HL-60/S4 treated with retinoic acid at 250 ng/mL for 4 days and 3 days (cell line): ENCODE data around the gene NHEJ1.

Experiments used
- in situ Hi-C: fragments of 300-500 bp; cut with MboI; formaldehyde crosslinking; loops from 2 replicates; pipeline ENCODE4 v1.7.0; 2022; ENCODE audit warnings: low sequenced_read_pairs

The NHEJ1 gene

DNA sequence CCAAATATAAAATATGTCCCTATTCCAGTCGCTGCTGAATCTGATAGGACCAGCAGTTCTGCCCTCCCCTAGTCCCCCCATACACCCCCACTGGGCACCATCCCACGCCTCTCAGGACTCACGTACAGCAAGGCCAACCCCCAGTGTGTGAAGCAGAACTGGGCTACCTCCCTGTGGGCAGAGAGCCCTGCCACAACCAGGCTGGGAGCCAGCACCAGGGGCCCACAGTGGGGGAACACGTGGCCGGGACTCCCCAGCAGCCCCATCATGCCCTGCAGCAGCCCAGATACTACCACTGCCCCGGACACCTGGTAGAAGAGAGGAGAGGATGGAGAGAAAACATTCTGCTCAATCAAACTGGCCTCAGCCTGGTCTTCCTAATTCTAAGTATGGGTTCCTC lies 7.9 kb upstream of the NHEJ1 start:
- in situ Hi-C loops: no loop called here

GRCh38 chr2:219167997-219168396 lies 7.4 kb upstream of the NHEJ1 start:
- in situ Hi-C loops: no loop called here

DNA sequence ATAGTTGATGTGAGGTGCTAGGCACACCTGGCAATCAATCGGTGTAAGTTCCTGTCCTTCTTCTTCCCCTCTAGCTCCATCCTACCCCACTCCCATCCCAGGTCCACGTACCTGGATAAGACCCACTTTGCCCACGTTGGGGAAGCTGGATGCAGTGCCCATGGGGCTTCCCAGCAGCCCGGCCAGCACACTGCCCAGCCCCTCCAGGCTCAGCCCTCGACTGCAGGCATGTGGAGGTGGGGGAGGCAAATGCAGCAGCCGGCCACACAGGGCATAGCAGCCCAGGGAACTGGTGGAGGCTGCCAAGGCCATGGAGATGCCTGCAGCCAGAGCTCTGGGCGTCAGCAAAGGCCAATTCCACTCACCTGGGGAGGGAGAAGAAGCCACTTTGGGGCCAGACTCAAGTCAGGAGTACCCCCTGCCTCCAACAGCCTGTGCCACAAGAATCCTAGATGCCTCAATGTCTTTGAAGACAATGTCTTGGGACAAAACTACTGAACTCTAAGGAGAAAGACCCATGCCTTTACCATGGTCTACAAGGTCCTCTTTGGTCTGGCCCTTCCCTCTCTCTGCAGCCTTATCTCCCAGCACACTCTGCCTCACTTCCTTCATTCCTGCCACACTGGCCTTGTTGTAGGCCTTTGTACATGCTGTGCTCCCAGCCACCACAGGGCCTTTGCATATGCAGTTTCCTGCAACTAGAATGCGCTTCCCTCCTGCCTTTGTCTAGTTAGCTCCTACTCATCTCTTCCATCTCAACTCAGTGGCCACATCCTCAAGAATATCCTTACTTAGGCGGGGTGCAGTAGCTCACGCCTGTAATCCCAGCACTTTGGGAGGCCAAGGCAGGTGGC lies 4.7 kb upstream of the NHEJ1 start:
- in situ Hi-C loops: no loop called here

- in situ Hi-C loops: no loop called here
These were observed 2.5 kb upstream of the NHEJ1 start for GRCh38 chr2:219163156-219163555.

GRCh38 chr2:219161097-219161496 lies 482 bp upstream of the NHEJ1 start:
- in situ Hi-C loops: no loop called here

GRCh38 chr2:219159771-219160185 lies 837 bp downstream of the NHEJ1 start:
- in situ Hi-C loops: no loop called here

GRCh38 chr2:219158586-219158985 lies 2.0 kb downstream of the NHEJ1 start:
- in situ Hi-C loops: no loop called here

DNA sequence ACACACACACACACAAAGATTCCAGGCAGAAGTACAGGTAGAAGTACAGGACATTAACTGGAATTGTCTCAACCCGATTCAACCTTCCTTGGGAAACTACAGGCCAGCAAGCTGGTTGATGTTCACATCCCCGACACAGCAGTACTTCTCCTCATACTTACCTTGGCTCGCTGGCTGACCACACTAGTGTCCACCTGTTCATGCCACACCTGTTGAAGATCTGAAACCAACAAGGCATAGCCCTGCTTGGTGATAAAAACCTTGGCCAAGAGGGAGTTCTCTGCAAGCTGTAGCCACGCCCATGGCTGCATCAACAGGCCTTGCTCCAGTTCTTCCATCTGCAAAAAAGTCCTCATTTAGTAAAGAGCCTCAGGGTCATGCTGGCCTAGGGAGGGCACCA lies 2.6 kb downstream of the NHEJ1 start:
- in situ Hi-C loops: no loop called here

- in situ Hi-C loops: no loop called here
These were observed 3.2 kb downstream of the NHEJ1 start for GRCh38 chr2:219157396-219157795.

DNA sequence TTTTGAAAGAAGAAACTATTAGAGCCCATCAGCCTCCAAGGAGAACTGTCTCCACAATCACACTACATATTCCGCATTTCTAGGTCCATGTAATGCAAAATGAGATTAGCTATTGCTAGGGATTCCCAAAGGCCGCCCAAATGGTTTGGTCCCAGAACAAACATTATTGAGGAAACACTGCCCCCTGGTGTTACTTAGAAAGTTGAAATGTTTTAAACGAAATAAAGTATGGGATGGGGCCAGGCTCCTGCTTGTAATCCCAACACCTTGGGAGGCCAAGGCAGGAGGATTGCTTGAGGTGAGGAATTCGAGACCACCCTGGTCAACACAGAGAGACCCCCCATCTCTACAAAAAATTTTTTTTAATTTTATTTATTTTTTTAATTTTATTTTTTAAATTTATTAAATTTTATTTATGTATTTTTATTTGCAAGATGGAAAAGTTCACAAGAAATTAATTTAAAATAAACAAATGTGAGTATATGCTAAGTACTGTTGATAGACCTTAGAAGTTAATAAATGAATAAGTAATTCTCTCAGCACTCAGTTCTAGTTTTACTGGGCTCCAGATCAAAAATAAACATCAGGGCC lies 5.5 kb downstream of the NHEJ1 start:
- in situ Hi-C loops: no loop called here

DNA sequence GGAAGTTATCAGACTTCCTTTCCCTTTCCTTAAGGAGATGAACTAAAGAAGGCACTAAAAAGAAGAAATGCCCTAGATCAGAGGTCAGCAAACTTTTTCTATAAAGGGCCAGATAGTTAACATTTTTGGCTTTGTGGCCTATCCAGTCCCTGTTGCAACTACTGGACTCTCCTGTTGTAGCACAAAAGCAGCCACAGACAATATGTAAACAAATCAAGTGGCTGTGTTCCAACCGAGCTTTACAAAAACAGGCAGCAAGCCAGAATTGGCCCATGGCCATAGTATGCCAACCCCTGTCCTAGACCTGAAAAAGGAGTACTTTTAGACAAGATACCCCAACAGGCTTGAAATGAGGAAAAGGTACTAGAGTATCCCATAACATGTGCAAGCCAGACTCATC lies 10.9 kb downstream of the NHEJ1 start:
- in situ Hi-C loops: no loop called here

DNA sequence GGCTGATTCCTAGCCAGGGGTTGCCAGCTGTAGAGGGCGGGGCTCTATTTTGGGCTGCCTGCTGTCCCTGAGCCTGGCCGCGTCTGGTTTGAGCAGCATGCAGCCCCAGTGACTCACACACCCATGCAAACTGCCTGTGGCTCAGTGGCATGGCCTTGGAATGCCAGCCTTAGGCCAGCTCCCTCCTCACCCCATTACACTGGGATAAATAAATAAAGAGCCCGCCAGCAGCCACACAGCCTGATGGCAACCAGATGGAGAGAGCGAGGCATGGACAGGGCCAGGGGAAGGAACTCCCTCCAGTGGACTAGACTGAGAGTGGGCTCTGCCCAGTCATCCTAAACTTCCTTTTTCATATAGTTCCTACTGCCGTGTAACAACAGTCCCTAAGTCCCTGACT lies 18.3 kb downstream of the NHEJ1 start:
- in situ Hi-C loops: no loop called here

DNA sequence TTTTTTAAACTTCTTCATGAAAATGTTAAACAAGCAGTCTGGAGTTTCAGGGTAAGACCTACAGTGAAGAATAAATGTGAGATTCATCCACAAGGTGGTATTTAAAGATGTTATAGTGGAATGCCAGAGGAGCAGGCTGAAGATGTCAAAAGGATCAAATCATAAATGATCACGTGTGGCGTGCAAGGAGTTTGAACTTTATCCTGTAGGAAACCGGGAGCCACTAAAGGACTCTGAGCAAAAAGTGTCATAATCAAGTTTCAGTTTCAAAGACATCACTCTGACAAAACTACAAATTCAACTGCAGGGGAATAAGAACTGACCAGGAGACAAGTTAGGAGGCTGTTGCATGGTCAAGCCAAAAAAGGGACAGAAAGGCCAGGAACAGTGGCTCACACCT lies 19.9 kb downstream of the NHEJ1 start:
- in situ Hi-C loops: no loop called here

DNA sequence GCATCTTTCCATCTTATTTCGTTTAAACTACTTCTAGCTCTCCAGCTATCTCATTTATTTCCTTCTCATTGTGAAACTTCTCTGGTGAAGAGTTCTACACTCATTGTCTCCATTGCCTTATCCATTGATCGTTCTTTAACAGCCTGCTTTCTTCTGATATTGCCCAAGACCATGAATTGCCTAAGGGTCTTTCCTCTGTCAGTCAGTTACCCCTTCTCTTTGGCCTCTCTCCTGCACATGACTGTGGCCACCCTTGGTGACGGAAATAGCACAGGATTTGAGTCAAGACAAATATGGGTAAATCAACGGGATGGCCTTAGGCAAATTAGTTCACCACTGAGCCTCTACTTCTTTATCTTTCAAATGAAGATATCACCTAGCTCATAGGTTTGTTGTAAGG lies 26.6 kb downstream of the NHEJ1 start:
- in situ Hi-C loops: no loop called here

DNA sequence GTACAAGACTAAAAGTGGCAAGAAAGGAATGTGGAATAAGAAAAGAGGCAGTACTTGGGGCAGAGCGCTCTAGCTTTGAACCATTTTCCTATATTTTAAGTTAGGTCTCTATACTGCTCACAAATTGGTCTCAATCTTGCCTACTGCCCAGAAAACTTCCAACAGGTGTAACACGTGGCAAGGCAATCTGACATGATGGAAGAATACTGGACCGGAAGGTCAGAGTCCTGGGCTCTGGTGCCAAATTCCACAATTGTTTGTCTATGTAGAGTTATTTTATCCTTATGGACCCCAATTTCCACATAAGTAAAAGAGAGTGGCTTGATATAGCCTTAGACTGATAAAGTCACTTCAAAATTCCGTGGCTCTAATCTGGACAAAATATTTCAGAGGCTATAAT lies 28.9 kb downstream of the NHEJ1 start:
- in situ Hi-C loops: no loop called here

DNA sequence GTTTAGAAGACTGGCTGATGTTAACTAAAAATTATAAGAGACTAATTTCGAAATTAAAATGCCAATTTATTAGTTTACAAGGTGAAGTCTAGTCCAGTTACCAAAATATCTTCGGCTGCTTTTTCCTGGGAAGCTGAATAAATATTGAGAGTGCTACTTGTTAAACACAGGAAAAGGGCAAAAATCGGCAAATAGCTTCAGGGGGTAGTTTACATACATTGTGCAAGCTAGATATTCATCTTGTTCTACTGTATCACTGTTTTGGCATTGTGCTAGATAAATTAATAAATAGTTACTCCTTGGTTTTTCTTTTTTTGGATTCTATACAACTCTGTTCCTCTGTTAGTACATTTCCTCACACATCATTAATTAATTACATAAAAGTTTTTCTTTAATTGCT lies 29.3 kb downstream of the NHEJ1 start:
- in situ Hi-C loops: no loop called here

- in situ Hi-C loops: no loop called here
These were observed 31.0 kb downstream of the NHEJ1 start for GRCh38 chr2:219129589-219129988.

DNA sequence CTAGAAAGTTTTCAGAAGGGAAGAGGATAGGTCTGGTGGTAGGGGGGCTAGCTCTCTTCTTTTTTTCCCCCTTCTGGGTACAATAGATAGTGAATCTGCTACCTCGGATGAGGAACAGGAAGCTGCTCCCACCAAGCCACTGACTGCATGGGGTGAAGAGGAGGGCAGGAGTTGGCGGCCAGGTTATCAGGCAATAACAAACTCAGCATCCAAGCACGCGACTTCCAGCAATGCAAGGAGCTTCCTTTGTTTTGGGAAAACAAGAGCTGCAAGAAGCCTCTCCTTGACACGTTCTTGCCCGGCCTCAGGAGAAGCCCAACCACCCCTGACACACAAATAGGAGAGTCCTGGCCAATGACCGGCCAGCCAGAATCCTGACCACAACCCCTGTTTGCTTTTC lies 32.2 kb downstream of the NHEJ1 start:
- in situ Hi-C loops: no loop called here

DNA sequence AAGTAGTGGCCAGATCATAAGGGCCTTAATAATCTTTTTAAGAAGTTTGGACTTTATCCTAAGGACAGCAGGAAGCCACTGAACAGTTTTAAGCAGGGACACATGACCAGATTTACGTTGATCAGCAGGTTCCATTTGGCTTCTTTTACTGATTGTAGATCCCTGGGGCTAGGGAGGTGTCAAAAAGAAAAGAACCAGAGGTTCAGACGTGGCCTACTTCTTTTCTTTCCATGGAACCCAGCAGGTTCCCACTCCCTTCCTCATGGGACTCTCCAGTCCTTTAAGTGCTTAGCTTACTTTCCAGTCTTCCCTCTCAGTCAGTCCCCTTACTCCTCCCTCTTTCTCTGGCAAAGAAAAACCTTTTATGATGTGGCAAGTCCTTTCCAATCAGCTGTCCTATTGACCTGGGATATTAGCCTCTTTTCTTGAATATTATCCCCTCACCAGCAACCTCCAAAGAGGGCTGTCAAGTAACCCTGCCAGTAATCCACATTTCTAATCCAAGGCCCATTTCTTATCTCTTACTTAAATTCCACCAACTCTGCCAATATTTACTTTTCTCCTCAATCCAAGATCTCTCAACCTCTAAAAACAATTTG lies 33.5 kb downstream of the NHEJ1 start:
- in situ Hi-C loops: no loop called here

- in situ Hi-C loops: no loop called here
These were observed 34.1 kb downstream of the NHEJ1 start for GRCh38 chr2:219126555-219126954.

DNA sequence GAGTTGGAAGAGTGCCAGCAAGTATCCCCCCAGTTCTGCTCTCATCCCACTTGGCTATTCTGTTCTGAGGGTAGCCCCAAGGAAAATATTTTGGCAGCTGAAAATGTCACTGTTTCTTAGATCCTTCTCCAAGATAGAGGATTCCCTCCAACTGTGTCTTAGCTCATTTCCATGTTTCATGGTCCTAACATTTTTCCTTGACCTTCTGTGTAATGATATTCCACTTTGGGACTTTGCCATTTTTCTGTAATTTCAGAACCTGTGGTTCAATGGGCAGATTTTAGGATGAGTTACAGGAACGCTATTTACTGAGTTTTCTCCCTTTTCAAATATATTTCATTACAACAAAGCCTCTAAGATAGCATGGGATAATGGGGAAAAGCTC lies 34.7 kb downstream of the NHEJ1 start:
- in situ Hi-C loops: no loop called here

DNA sequence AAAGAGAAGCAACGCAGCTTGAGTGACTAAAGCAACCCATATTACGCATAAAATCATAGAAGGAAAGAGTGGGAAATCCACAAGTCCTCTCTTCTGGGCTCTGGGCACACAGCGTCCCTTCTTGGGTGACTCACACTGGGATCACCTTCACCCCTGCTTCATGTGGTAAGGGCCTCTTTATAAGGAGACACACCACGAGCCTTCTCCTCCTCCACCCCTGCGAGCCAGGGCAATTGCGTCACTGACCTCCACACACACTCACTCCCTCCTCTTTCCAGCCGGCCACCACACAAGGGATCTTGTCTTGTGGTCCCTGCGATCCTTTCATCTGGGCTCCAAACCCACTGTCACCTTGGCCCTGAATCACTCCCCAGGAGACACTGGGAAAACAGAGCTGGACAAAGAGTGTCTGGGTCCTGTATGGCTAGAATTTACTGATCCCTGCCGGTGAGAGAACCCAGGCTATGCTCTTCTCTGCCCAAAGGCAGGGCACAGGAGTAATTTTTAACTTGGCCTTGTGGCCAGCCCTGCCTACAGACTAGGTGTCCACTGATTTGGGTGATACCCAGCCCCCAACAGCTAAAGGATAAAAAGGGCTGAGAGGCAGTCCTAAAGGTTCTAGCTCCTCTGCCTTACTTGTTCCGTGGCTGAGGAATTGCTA lies 35.3 kb downstream of the NHEJ1 start:
- in situ Hi-C loops: no loop called here
